ENCODE data around the gene GIGYF2.

DNA sequence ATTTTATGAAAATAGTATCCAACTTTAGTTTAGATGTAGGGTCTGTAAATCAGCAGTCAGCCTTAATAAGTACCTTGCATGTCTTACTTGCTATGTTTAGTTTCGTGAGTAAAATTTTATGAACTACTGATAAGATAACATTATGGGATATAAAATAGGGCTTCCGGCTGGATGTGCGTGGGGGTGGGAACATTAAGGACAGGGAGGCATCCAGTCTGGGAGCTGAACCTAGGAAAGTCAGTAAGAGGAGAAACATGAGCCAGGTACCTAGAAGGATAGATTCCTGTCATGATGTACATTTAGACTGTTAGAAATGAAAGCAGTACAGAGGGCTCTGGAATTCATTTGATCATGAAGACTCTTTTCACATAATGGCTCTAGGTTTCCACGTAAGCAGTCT is 92.0 kb downstream of the GIGYF2 start:
- TF ChIP-seq, protein P1, sequence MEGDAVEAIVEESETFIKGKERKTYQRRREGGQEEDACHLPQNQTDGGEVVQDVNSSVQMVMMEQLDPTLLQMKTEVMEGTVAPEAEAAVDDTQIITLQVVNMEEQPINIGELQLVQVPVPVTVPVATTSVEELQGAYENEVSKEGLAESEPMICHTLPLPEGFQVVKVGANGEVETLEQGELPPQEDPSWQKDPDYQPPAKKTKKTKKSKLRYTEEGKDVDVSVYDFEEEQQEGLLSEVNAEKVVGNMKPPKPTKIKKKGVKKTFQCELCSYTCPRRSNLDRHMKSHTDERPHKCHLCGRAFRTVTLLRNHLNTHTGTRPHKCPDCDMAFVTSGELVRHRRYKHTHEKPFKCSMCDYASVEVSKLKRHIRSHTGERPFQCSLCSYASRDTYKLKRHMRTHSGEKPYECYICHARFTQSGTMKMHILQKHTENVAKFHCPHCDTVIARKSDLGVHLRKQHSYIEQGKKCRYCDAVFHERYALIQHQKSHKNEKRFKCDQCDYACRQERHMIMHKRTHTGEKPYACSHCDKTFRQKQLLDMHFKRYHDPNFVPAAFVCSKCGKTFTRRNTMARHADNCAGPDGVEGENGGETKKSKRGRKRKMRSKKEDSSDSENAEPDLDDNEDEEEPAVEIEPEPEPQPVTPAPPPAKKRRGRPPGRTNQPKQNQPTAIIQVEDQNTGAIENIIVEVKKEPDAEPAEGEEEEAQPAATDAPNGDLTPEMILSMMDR (IDR thresholded peaks at IDR 0.05; ENCODE audit: borderline replicate concordance, extremely low read depth, low read length, poor library complexity, severe bottlenecking): no peak
- no peak for TF ChIP-seq EZH2 (IDR thresholded peaks at IDR 0.05; ENCODE audit: borderline replicate concordance, low read depth, low read length, severe bottlenecking)
